HG03575 (cell line): ENCODE data around the gene LTBP1.

Experiments
- ATAC-seq: cut with Tn5 transposase; IDR thresholded peaks from one replicate; pipeline ENCODE4 v1.9.1; 2021; ENCODE audit not compliant: unreplicated experiment, insufficient number of reproducible peaks, low FRiP score; ENCODE audit errors: extremely low read depth

The LTBP1 gene

DNA sequence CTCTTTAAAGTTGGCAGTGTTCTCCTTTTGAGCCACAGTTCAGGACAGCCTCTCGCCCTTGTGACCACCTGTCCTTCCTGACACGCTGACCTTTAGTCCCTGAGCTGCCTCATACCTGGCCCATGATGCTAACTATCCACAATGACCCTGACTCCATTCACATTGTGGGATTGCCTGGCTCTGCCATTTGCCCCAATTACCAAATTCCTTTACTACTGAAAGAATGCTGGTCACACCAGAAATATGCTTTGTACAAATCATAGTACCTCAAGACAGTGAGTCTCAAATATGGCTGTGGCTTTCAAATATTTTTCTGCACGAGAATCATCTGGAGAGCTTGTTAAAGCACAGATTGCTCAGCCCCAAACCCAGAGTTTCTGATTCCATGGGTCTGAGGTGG is 54.2 kb downstream of the LTBP1 start:
- ATAC-seq: no peak

DNA sequence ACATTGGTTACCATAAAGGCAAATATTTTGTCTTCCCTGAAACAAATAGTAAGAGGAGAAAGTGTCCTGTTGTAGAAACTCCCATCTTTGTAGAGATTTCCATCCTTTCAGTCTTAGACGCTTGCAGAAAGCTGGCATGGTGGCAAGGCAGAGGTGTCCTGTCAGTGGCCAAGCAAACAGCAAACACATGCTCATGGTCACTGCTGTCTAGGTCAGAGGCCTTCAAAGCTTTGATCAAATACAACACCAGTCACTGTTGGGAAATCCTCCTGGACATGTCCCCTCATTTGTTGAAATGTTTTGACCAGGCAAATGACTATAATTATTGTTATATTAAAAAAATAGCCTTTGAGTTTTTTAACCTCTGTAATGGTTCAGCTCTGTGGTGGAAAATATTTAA is 55.1 kb downstream of the LTBP1 start:
- ATAC-seq: no peak

DNA sequence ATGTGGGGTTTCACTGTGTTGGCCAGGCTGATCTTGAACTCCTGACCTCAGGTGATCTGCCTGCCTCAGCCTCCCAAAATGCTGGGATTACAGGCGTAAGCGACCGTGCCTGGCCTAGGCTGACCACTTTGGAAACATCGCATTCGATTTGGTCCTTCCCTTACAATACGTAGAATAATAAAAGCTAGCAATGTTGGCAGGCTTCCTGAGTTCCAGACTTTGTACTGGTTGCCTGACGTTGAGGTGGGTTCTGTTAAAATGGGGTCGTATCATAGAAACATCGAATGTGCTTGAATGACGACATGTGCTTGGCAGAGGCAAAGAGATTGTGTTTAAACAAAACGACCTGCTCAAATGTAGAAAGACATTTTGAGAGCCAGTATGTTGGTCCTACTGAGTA is 56.1 kb downstream of the LTBP1 start:
- no peak for ATAC-seq

DNA sequence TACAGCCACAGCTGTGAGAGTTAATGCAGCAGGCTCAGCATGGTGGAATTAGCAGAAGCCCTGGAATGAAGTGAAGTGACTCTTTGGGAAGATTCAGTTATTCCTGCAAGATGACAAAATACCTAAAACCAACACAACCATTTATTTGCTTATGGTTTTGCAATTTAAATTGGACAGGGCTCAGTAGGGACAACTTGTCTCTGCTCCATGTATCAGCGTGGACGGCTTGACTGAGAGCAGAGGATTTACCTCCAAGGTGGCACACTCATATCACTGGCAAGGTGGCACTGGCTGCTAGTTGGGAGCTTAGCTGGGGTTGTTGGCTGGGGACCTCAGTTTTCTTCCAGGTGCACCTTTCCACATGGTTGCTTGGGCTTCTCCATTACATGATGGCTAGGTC is 58.3 kb downstream of the LTBP1 start:
- ATAC-seq: no peak

DNA sequence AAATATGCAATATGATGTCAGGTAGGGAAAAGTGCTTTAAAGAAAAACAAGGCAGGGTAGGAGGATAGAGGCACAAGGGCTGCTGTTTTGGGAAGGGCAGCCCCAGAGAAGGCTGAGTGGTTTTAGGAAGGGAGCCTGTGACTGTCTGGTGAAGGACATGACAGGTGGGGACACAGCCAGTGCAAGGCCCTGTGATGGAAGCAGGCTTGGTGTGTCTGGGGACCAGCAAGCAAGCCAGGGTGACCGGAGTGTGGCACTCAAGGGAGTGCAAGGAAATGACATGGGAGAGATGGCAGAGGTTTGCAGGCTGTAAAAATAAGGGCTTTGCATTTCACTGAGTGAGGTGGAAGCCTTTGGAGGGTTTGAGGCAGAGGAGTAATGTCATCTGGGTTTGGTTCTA is 62.0 kb downstream of the LTBP1 start:
- ATAC-seq: no peak

DNA sequence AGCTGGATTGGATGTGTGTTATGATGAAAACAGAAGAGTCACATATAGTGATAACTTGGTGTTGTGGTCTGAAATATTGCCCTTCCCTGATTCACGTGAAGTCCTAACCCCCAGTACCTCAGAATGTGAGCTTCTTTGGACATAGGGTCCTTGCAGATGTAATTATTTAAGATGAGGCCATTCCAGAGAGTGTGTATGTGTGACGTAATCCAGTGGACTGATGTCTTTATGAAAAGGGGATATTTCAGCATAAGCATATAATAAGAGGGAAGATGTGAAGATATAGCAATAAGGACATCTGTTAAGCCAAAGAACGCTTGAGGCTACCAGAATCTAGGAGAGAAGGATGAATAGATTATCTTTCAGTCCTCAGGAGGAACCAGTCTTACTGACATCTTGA is 62.5 kb downstream of the LTBP1 start:
- no peak for ATAC-seq

DNA sequence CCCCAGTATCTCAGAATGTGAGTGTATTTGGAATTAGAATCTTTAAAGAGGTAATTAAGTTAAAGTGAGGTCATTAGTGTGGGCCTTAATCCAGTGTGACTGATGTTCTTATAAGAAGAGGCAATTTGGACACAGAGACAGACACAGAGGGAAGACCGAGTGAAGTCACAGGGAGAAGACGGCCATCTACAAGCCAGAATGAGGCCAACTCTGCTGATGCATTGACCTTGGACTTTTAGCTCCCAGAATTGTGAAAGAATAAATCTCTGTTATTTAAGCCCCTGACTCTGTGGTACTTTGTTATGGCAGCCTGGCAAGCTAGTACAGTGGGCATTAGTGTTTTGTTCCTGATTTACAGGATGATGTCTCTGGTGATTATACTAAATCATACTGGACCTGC is 64.6 kb downstream of the LTBP1 start:
- ATAC-seq: no peak

DNA sequence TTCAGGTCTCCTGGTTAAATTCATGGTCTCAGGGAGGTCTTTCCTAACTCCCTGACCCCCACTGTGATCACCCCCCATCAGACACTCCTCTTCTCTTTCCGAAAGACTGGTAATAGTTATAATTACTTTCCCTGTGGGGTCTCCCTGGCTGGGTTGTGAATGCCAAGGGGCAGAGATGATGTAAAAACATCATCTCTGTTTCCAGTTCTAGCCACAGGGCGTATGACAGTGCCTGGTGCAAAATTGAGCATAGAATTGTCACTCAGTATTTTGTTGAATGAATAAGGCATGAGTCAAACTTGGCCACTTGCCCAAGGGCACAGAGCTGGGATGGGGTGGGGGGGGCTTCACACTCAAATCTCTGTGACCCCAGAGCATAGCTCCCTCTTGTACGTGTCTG is 65.2 kb downstream of the LTBP1 start:
- no peak for ATAC-seq

DNA sequence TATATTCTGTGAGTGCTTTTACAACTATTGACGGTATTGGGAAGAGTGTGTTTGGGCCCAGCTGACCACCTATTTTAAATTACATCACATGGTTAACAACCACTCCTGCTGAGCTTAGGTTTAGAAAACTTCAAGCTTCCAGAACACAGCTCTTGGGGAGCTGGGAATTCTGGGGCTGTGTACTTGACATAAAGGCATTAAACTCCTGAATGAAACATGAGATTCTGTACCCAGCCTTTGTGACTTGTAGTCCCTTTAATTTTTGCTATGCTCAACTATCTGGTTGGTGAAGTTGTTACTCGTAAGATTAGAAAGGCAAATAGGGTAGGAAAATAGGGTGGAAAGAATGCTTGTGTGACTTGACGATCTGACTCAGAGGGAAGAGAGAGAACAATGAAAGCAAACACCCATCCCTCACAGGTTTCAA is 66.9 kb downstream of the LTBP1 start:
- no peak for ATAC-seq

DNA sequence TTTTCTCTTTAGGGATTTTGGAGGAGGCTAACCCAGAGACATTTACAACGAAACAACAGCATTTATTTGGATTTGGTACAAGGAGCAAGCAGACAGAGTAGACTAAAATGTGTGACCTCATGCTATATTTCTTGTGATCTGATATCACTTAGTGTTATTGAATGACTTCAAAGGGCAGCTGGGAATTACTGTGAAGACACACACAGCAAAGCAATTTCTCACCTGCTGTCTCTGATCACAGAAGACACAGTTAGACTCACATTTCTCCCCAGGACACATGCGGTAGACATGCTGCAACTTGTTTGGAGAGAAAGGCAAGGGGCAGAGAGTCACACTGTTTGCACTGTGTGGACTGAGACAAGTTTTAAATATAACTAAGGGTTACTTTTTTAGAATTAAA is 67.5 kb downstream of the LTBP1 start:
- no peak for ATAC-seq

DNA sequence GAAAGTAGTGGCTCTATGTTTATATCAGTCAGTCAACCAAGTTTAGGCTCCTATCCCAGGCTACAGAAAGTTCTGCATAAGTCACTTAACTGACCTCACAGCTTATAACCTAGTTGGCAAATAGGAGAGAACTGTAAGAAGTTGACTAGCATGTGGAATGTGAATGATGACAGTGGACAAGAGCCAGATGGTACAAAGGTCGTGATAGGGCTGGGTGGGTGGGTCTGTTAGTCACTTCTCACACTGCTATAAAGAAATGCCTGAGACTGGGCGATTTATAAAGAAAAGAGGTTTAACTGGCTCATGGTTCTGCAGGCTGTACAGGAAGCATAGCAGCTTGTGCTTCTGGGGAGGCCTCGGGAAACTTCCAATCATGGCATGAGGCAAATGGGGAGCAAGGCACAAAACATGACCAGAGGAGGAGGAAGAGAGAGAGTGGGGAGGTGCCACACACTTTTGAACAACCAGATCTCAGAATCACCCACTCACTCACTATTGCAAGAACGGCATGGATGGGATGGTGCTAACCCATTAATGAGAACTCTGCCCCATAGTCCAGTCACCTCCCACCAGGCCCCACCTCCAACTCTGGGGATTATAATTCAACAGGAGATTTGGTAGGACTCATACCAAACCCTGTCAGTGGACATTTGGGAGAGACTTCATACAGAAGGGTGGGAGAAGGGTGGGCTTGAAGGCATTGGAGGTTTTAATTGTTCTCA is 68.8 kb downstream of the LTBP1 start:
- no peak for ATAC-seq

DNA sequence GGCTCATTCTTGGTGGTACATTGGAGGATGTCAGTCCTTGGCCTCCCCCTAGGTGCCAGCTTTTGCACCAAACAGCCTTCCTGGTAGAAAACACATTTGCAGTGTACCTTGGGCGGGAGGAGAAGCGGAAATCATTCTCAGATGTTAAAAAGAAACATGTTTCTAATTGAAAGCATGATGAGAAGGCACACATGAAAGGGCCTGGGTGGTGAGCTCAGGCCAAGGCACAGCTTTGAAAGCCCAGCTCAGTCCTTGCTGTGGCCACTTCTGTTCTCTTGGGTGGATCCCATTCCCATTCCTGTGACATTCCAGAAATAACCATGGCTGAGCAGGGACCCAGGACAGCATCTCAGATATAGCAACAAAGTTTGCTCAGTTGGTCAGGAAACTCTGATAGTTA is 71.5 kb downstream of the LTBP1 start:
- no peak for ATAC-seq

DNA sequence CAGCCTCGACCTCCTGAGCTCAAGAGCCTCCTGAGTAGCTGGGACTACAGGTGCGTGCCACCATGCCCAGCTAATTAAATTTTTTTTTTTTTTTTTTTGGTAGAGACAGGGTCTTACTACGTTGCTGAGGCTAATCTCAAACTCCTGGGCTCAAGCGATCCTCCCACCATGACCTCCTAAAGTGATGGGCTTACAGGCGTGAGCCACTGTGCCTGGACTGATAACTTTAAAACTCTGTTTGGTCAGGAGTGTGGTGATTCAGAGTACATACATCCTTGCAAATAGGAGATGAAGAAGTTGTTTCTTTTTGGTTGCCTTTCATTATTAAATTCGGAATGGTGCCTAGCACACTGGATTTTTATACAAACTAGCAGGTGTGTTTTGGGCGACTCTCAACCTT is 73.0 kb downstream of the LTBP1 start:
- ATAC-seq: no peak

DNA sequence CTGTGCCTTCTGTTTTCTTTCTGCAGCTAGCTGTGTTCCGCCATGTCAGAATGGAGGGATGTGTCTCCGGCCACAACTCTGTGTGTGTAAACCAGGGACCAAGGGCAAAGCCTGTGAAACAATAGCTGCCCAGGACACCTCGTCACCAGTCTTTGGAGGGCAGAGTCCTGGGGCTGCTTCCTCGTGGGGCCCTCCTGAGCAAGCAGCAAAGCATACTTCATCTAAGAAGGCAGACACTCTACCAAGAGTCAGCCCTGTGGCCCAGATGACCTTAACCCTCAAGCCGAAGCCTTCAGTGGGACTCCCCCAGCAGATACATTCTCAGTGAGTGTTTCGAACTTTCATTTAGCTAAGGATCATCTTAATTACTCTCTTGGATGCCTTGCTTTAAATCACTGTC is 74.1 kb downstream of the LTBP1 start:
- no peak for ATAC-seq

DNA sequence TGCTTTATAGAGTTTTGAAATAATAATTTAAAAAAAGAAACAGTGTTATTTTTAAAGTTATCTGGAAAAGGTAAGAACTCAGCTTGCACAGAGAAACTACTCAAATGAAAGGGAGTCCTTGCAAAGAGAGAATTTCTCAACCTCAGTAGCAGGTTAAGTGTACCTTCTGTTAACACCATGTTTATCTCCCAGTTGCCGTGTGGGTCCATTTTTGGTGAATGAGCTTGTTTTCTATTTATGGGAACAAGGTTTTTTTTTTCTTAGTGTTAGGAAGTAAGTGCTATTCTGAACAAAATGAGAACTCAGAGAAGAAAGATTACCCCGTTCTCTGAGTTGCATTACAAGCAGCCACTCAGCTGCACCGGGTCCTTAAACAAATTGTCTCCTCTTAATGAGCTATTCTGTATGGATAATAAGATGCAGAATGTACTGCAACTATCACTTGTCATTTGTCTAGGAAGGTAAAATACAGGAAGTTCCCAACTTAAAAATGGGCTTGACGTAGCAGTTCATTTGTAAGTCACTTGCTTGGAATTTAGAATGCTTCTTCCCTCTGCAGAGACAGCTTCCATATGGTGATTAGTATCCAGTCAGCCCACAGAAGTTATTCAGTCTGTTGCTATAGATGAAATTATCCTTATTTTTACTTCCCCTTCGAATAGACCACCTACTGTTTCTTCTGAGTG is 74.9 kb downstream of the LTBP1 start:
- no peak for ATAC-seq

DNA sequence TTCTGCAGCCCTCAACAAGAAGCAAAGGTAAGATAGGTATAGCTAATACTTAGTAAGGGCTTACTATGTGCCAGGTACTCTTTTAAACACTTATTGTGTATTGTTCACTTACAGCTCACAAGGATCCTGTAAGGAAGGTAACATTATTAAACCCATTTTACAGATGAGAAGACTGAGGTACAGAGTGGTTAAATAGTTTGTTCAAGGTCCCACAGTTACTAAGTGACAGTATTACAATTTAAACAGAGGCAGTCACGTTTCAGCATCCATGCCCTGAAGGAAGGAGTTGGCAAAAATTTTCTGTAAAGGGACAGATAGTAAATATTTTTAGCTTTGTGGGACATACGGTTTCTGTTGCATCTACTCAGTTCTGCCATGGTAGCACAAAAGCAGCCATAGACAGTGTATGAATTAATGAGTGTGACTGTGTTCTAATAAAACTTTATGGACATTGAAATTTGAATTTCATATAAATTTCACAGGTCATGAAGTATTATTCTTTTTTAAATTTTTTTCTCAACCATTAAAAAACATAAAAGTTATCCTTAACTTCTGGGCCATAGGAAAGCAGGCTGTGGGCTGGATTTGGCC is 75.7 kb downstream of the LTBP1 start:
- no peak for ATAC-seq

DNA sequence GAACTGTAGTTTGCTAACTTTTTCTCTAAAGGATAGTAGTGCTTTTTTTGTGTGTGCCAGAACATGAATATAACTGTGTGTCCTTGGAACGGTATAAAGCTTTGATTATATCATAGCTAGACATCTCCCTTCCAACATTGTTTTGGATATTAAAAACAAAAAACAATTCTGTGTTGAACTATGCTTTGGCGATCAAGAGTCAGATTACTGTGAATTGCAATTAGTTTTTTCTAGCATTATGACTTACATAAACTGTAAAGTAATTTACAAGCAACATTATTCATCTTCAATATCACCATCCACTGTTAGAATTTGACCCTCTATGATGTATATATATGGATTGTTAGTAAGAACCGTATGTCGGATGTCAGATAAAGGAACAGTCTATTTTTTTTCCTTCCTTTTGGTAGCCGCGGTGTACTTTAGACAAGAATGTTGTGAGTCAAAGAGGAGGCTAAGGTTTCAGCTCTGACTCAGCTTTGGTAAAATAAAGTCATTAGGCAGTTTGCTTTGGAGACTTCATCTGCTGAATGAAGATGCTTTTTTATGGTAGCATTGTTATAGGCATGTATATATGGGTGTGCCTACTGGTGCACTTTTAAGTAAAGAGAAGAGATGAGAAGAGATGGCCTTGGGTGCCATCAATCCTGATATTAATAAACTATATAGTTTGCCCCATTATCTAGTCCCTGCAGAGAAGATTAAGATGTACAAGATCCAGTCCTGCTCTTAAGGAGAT is 76.4 kb downstream of the LTBP1 start:
- no peak for ATAC-seq

DNA sequence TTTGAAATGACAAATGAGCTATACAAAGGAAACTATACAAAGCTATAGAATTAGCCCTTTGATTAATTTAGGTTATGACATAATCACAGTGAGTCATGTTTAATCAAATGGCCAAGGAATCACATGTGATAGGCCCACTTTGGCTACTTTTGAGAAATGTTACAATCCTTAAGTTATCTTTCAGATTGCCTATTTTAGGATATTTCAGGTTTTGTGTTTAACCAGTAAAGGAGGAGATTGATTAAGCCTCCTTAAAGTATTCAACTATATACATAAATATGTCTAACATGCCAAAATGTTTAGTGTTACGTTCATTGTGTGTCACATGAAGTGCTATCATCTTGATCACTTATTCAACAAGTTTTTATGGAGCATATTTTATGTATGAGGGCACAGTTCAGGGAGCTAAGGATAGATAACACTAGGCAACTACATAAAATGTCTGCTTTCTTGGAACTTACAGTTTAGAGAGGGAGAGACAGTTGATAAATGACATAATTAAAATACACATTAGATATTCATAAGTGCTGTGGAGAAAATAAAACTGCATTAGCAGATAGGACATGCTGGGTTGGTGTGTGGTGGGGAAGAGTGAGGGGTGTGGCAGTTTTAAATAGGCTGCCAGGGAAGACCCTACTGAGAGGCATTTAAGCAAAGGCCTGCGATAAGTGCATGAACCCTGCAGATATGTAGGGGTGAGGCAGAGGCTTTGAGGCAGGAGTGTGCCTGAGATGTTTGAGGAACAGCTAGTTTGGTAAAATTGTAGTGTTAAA is 77.2 kb downstream of the LTBP1 start:
- no peak for ATAC-seq

DNA sequence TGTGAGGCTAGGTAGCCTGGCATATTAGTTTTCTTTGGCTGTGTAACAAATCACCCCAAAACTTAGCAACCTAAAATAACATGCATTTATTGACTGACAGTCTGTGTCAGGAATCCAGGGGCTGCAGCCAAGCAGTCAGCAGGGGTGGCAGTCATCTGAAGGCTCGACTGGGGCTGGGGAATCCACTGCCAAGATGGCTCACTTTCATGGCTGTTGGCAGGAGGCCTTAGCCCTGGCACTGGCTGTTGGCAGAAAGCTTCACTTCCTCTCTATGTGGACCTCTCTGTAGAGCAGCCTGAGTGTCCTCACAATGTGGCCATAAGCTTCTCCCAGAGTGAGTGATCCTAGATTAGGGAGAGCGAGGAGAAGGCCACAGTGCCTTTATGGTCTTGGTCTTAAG is 78.0 kb downstream of the LTBP1 start:
- no peak for ATAC-seq
